Lung (tissue), 12 donors: Measurements from ENCODE around the gene HDAC10. TPM values are rescaled to one million over a fixed set of nuclear protein-coding genes. Genes with fewer than 3 reads are reported as not detected.

Experiments used
- ATAC-seq: fragments of 200-7000 bp; cut with Tn5 transposase; one replicate; pipeline ENCODE4 v1.9.1; 2020; ENCODE audit warnings: moderate number of reproducible peaks; ENCODE audit not compliant: insufficient read depth, low FRiP score
- DNase-seq, 3 donors: peaks; one replicate each; pipeline ENCODE4 v3.0.0-alpha.2; 2013 to 2017
- H3K27ac ChIP-seq, 2 donors: one replicate each; pipeline ENCODE4 v1.5.1; 2013; ENCODE audit warnings: mild to moderate bottlenecking in 2 of 2, moderate library complexity in 2 of 2, control low read depth in 1 of 2, inconsistent platforms in 1 of 2, low read depth in 1 of 2, low read length in 1 of 2
- H3K27me3 ChIP-seq, 3 donors: one replicate each; pipeline ENCODE4 v1.5.1; 2013; ENCODE audit warnings: low read length in 2 of 3; ENCODE audit not compliant: control insufficient read depth in 3 of 3, insufficient read depth in 3 of 3
- H3K36me3 ChIP-seq, 4 donors: one replicate each; pipeline ENCODE4 v1.5.1; 2013; ENCODE audit warnings: low read length in 4 of 4, mild to moderate bottlenecking in 1 of 4, moderate library complexity in 1 of 4; ENCODE audit not compliant: control insufficient read depth in 4 of 4, insufficient read depth in 4 of 4
- H3K4me1 ChIP-seq, 5 donors: one replicate each; pipeline ENCODE4 v1.5.1; 2013; ENCODE audit warnings: low read length in 5 of 5, mild to moderate bottlenecking in 2 of 5, moderate library complexity in 1 of 5; ENCODE audit not compliant: control insufficient read depth in 5 of 5, insufficient read depth in 5 of 5
- H3K4me3 ChIP-seq: one replicate; pipeline ENCODE4 v1.5.1; 2013; ENCODE audit warnings: mild to moderate bottlenecking, control low read depth, moderate library complexity
- H3K9ac ChIP-seq, 2 donors: one replicate each; pipeline ENCODE4 v1.5.1; 2013; ENCODE audit warnings: low read length in 2 of 2, control low read depth in 1 of 2; ENCODE audit not compliant: insufficient read depth in 1 of 2
- H3K9me3 ChIP-seq, 4 donors: one replicate each; pipeline ENCODE4 v1.5.1; 2013; ENCODE audit warnings: low read length in 3 of 4, mild to moderate bottlenecking in 1 of 4, moderate library complexity in 1 of 4; ENCODE audit not compliant: control insufficient read depth in 4 of 4, insufficient read depth in 3 of 4
- WGBS, 2 donors: extraction: QIAGEN DNeasy Blood & Tissue Kit; methylation state at CpG; one replicate each; pipeline ENCODE4 v1.1.7; 2013; 5-methylcytosine and 5-hydroxymethylcytosine counted together
- polyA plus RNA-seq, 2 donors: library from polyadenylated mRNA; stranded (reverse); fragments of 200-250 nt; gene quantifications; one replicate each; pipeline ENCODE4 v1.2.1, GENCODE V29; 2013
- total RNA-seq, 2 donors: library from RNA; depleted of rRNA in 1 of 2; stranded (reverse); fragments of >200 nt in 1 of 2; gene quantifications; one replicate each; pipeline ENCODE4 v1.2.1, GENCODE V29; 2014 to 2021
- TF ChIP-seq, protein P1 (sequence below): IDR thresholded peaks from 2 replicates; pipeline ENCODE4 v1.5.1; 2012; ENCODE audit warnings: mild to moderate bottlenecking; ENCODE audit errors: control extremely low read depth, extremely low read depth
- donor health status: control.
- donor health status: control.
- donor health status: Bipolar disorder and iron deficiency.
- donor health status: healthy.
- donor health status: DM: yes; HTN: yes; CAD: no.

The HDAC10 gene
- total and polyA plus RNA-seq, 4 donors = 32.2 to 53.7 (median 36.3) TPM

DNA sequence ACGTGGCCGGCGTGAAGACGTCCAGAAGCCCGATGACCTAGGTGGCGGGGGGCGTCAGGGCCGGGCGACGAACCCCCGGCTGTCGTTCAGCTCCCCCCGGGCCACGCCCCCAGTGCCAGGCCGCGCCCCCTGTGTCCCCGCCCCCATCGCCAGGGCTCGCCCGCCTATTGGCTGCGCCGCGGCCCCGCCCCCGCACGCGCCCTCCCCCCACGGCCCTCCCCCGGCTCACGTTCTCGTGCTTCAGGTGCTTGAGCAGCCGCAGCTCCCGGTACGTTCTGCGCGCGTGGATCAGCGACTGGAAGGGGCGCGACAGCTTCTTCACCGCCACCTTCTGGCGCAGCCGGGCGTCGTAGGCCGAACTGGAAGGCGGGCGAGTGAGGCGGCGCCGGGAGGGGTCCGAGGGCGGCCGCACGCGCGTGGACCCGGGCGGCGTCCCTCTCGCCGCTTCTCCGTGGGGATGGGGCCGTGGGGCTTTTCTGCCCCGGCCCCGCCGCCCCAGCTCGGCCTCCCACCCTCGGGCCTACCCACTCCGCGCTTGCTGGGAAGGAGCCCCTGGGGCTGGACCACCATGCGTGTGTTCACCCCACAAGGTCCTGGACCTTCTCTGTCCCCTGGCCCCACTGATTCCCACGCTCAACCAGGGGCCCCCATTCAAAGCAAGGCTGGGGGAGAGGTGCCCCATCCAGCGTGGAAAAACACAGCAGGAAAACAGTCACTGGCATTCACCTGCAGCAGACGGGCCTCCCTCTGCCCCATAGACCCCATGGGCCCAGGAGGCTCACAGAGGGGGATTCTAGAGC is 16.7 kb upstream of the HDAC10 start:
- Histone ChIP-seq H3K27ac (no peak overlapping the region), H3K4me3 (no peak overlapping the region), H3K27me3 (no peaks in the 10 kb centered on the region), H3K4me1 (peaks cover 0 to 33% (median 18%) of the 10 kb centered on the region in 5 donors), H3K36me3 (peaks cover 0 to 2% (median 0%) of the 10 kb centered on the region in 4 donors), H3K9ac (no peak overlapping the region), H3K9me3 (no peaks in the 10 kb centered on the region)
- 19 to 37% methylated on average over 49 to 75 of the region's 75 CpGs for WGBS, 2 donors
- TF ChIP-seq, protein P1, sequence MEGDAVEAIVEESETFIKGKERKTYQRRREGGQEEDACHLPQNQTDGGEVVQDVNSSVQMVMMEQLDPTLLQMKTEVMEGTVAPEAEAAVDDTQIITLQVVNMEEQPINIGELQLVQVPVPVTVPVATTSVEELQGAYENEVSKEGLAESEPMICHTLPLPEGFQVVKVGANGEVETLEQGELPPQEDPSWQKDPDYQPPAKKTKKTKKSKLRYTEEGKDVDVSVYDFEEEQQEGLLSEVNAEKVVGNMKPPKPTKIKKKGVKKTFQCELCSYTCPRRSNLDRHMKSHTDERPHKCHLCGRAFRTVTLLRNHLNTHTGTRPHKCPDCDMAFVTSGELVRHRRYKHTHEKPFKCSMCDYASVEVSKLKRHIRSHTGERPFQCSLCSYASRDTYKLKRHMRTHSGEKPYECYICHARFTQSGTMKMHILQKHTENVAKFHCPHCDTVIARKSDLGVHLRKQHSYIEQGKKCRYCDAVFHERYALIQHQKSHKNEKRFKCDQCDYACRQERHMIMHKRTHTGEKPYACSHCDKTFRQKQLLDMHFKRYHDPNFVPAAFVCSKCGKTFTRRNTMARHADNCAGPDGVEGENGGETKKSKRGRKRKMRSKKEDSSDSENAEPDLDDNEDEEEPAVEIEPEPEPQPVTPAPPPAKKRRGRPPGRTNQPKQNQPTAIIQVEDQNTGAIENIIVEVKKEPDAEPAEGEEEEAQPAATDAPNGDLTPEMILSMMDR = peak; percentile 7
- DNase-seq (peak; percentile 27 to 60 (median 59)), ATAC-seq (no peak)

DNA sequence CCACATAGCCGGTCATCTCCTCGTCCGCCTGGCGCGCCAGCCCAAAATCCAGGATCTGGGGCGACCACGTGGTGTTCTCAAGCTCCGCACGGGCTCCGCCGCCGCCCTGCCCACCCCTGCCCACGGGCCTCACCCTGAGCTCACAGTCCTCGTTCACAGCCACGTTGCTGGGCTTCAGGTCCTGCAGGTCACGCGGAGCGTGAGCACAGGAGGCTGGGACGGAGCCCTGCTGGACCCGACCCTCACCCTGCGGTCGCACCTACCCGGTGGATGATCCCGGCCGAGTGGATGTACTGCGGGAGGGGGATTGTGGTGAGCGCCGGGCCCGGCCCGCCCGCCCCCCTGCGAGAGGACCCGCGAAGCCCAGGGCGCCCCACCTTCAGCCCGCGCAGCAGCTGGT is 15.9 kb upstream of the HDAC10 start:
- DNase-seq (no peak), ATAC-seq (no peak)
- H3K9ac ChIP-seq = no peak overlapping the region
- H3K36me3 ChIP-seq = peaks cover 0 to 2% (median 0%) of the 10 kb centered on the region in 4 donors
- H3K27ac ChIP-seq = no peak overlapping the region
- TF ChIP-seq, protein P1 = no peak
- H3K4me1 ChIP-seq = peaks cover 0 to 31% (median 23%) of the 10 kb centered on the region in 5 donors
- WGBS, 2 donors = 69 to 90% methylated on average over 37 of the region's 37 CpGs
- no peak overlapping the region for H3K4me3 ChIP-seq
- no peaks in the 10 kb centered on the region for H3K9me3 ChIP-seq
- H3K27me3 ChIP-seq = no peaks in the 10 kb centered on the region

DNA sequence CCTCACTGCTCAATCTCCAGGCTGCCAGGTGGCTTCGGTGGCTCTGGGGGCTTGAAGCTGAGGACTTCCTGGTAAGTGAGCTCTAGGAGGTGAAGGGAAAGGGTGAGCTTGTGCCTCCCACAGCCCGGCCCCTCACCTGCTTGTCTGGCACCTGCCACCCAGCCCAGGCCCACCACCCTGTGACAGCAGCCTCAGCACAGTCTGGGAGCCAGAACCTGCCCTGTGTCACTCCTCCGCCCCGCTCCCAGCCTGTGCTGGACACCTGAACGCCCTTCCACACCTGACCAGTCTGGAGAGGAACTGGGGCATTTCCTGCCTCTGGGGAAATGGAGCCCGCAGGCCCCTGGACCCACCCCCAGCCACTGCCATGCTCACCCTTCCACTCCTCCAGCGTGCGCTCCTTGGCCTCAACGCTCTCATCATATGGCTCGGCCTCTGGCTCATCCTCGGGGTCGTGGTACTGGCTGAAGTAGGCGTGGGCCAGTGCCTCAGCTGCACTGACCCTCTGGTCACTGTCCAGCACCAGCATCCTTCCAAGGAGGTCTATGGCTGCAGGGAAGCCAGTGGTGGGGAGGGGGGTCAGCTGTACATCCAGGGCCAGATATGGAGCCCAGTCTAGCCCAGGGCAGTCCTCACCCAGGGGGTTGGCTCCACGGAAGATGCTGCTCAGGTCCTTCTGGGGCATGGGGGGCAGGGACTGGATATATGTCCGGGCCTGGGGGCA is 14.0 kb upstream of the HDAC10 start:
- Histone ChIP-seq H3K4me3 (no peak overlapping the region), H3K9ac (no peak overlapping the region), H3K27me3 (no peaks in the 10 kb centered on the region), H3K27ac (no peak overlapping the region), H3K36me3 (peaks cover 0 to 2% (median 0%) of the 10 kb centered on the region in 4 donors), H3K9me3 (no peaks in the 10 kb centered on the region), H3K4me1 (peaks cover 0 to 28% (median 14%) of the 10 kb centered on the region in 5 donors)
- 84 to 91% methylated on average over 14 to 15 of the region's 15 CpGs for WGBS, 2 donors
- DNase-seq (no peak), ATAC-seq (no peak)
- TF ChIP-seq, protein P1 = no peak
